Jurkat, Clone E6-1 (cell line): Measurements from ENCODE around the gene PAPLN.
A peak's percentile ranks its signal among the peaks of the same experiment; 100 is the strongest.
"Not testable (repeated sequence)": the region's sequence is repeated elsewhere in the genome, so short reads cannot be mapped to it uniquely, and the experiment has no call there.

Experiments
- DNase-seq: peaks from one replicate; pipeline ENCODE4 v3.0.0-alpha.2; 2011; ENCODE audit warnings: low read depth, low spot score
- H3K4me3 ChIP-seq: 2 replicates; pipeline ENCODE4 v1.5.1; 2011; ENCODE audit warnings: mild to moderate bottlenecking, low read length, control low read depth, moderate library complexity

Gene PAPLN

DNA sequence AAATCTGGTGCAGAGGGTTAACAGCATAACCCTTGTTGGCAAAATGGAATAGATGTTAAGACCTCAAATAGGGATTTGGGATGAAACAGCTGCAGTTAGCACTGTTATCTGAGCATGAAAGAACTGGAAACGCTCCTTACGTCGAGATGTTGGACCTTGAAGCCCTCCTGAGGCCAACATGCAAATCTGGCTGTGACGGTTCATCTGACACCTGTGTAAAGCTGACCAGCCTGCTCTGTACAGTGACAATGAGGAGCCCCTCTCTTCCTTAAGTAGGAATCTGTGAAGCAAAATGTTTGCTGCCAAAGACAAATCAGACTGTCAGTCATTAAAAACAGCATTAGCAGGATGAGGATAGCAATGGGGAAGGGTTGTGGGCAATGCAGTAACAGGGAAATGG lies 36.5 kb downstream of the PAPLN start:
- no peak overlapping the region for H3K4me3 ChIP-seq
- DNase-seq, result no peak

DNA sequence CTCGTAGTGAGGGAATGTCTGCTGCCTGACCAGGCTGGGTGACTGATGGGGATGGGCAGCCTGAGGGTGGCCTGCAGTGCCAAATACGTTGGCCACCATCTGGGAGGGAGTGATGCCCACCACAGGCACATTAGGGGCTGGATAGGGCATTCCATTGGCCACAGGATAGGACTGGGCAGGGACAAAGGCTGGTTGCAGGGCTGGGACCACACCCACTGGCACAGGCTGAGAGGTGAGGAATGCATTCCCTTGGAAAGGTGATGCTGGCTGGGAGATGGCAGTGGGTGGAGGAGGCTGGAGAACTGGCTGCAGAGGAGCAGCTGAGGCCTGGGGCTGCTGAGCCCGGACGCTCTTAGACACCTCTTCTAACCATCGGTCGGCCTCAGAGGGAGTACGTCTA lies 39.5 kb downstream of the PAPLN start:
- DNase-seq, result no peak
- no peak overlapping the region for H3K4me3 ChIP-seq

DNA sequence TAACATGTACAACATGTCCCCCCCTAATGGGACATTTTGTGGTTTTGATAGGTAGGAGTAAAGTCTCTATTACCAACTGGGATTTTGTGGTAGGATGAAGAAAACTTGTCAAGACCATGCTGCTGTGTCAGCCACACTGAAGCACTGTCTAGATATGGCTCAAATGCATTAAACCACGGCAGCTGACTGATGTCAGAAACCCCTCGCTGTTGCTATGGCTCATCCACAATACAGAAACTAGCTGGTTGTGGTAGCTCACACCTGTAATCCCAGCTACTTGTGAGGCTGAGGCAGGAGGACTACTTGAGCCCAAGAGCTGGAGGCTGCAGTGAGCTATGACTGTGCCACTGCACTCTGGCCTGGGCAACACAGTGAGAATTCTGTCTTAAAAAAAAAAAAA lies 40.1 kb downstream of the PAPLN start:
- no peak for DNase-seq
- H3K4me3 ChIP-seq, result no peak overlapping the region

DNA sequence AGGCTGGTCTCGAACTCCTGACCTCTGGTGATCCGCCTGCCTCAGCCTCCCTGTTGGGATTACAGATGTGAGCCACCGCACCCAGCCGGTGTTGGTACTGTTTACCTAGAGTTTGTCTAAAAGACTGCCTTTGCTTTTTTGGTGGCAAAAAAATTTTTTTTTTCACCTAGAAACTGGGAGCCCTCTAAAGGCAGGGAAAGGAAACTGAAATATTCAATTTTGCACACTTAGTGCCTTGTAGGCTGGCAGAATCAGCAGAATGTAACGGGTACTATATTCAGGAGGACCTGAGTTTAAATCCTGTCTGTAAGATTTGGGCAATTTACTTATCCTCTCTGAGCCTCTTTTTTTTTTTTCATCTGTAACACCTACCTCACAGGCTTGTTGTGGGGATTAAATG lies 43.6 kb downstream of the PAPLN start:
- H3K4me3 ChIP-seq, result no peak overlapping the region
- DNase-seq, result no peak

DNA sequence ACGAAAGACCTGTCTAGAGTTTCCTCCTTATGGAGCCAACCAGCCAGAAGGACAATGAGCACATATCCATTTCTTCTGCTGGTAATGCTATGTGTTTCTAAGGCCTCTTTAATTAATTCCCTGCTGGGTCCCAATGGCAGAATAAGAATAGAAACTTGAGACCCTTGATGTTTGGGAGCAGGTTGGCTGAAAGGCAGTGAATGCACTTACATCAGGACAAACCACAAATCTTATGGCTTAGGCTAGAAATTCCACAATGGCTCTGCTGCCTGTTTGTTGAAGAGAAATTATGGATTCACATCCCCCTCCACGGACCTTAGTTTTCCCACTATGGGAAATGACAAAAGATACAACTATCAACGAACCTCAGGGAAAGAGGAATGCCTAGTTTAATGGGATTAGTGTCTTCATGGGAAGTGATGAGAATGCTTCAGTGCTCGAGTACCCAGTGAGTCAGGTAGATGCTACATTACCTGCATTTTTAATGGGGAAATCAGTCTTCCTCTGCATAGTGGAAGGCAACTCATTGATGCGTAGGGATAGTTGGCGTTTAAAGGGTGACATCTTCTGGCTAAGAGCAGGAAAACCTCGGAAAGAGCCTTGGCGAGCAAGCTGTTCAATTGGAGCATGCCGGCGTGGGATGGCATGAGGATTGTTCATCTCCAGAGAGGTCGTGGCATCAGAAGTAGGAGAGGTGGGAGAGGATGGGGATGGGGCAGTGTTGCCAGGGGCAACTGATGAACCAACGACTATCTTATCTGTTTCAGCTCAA lies 46.5 kb downstream of the PAPLN start:
- H3K4me3 ChIP-seq, result no peak overlapping the region

GRCh38 chr14:73285979-73286378 lies 48.7 kb downstream of the PAPLN start:
- H3K4me3 ChIP-seq, result no peak overlapping the region
- no peak for DNase-seq

More for the DNA sequence above, 46.5 kb downstream of the PAPLN start:
- no peak for DNase-seq

GRCh38 chr14:73286598-73286997 lies 49.3 kb downstream of the PAPLN start:
- H3K4me3 ChIP-seq, result no peak overlapping the region

DNA sequence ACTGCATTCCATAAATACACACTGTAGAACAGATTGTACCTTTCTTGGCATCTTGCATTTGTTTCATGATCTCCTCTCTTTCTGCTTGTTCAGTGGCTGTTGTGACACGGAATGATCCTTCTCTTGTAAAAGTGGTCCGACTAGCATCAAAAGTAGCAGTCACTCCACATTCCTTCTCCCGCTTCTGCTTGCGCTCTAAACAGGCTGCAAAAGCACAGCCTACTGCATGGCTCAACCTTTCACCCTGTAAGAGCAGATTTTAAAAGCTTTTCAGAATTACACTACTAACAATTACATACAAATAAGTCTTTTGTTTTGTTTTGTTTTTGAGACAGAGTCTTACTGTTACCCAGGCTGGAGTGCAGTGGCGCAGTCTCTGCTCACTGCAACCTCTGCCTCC lies 49.8 kb downstream of the PAPLN start:
- DNase-seq, result no peak
- H3K4me3 ChIP-seq, result no peak overlapping the region

More at GRCh38 chr14:73286598-73286997, 49.3 kb downstream of the PAPLN start:
- DNase-seq, result no peak

DNA sequence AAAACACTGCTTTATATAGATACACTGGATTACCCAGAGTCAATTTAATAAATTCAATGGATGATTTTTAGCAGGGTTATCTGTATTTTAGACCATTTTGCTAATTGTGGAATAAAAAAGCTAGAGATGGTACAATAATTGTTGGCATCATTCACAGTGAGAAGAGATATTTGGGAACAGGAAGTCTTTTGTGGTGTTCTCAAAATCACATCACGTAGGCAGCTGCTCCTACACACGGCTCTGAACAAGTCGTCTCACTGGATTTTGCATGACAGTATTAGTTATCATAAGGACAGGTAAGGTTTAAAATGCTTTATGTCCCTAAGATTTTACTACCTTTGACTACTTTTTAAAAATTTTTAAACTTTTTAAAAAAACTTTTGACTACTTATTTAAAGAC lies 52.0 kb downstream of the PAPLN start:
- H3K4me3 ChIP-seq, result no peak overlapping the region
- DNase-seq, result peak; percentile 15

DNA sequence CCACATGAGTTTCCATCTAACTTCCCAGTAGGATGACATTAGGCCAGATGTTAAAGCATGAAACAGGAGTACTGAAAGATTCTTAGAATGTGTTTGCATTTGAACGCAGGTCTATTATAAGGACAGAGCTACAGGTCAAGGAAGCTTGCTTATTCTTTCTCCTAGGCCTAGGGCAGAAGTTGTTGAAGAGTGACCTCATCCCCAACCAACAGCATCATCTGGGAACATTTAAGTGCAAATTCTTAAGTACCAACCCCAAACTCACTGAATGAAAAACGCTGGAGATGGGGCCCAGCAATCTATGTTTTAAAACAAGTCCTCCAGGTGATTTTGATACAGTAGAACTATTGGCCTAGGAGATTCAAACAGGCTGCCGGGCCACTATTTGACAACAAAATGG lies 52.4 kb downstream of the PAPLN start:
- DNase-seq, result no peak
- no peak overlapping the region for H3K4me3 ChIP-seq

DNA sequence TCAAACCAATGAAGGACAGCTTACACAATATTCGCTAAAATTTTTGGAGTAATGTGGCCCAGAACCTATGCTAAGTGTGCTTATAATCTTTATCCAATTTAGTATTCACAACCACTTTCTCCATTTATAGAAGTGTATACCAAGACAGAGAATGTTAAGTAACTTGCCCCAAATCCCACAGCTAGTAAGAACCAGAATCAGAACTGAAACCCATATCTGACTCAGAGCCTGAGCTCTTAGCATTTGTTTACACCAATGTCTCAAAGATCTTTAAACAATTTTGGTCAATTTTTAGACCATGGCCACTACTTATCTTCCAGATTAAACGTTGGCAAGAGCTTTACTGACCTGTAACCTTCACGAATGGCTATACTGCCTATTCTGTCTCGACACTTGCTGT lies 53.0 kb downstream of the PAPLN start:
- DNase-seq, result no peak
- H3K4me3 ChIP-seq, result no peak overlapping the region

GRCh38 chr14:73293782-73294781 lies 56.8 kb downstream of the PAPLN start:
- H3K4me3 ChIP-seq, result no peak overlapping the region
- no peak for DNase-seq

DNA sequence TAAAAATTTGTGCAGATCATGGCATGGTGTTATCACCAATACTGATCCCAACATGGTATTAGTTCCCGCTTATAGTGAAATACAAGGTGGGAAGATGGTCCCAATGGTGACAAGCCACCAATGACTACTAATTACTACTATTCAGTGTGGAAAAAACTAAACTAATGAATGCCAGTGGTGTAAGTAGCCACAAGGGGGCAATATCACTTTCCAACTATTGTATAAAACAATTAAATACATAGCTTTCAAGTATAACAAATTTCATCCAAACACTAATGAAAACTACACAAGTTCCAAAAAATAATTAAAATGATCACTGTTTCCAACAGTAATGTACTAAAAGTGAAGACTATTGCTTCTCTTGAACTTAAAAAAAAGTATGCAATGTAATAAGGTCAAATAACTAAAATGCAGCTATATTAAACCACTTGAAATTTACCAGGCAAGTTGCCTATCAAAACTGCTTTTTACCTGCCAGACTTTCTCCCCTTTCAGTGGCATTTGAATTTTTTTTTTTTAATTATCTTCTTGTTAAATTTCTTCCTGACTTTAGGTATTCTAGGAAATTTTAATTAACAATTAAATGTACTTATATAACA lies 58.0 kb downstream of the PAPLN start:
- no peak overlapping the region for H3K4me3 ChIP-seq
- peak; percentile 31 for DNase-seq

DNA sequence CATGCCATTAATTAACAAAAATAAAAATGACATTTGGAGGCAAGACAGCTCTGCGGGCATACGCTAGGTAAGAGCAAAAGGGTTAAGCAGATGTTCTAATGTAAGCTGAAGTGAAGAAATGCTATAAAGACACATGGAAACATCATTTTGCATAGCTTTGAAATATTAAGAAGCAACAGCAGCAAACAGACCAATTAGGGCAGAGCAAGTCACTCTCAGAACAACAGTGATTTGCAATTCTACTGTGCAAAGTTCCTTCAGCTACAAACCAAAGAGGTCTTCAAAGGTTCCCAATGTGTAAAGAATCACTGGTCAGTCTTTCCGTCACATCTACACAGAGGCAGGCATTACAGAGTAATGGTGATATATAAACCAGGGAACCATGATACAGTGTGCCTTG lies 68.2 kb downstream of the PAPLN start:
- no peak for DNase-seq
- no peak overlapping the region for H3K4me3 ChIP-seq

DNA sequence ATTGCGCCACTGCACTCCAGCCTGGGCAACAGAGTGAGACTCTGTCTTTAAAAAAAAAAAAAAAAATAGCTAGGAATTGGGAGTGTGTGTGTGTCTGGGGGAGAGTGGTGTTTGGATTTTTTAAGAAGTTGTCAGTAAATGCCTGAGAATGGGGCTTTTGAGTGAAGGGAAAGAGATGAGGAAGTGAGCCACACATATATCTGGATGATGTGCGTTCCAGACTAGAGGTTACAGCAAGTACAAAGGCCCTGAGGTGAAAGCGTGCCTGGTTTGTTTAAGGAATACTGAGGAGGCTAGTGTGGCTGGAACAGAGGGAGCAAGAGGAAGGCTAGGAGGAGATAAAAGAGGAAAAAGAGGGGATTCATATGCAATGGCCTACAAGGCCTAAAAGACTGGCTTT lies 70.0 kb downstream of the PAPLN start:
- no peak overlapping the region for H3K4me3 ChIP-seq
- DNase-seq, result no peak

- H3K4me3 ChIP-seq, DNase-seq: not testable (repeated sequence)
Observed at GRCh38 chr14:73309207-73309606, 71.9 kb downstream of the PAPLN start.

- H3K4me3 ChIP-seq, result no peak overlapping the region
- DNase-seq, result no peak
Observed at GRCh38 chr14:73311708-73312030, 74.4 kb downstream of the PAPLN start.

- H3K4me3 ChIP-seq, result no peak overlapping the region
- peak; percentile 32 for DNase-seq
Observed at GRCh38 chr14:73312687-73313086, 75.4 kb downstream of the PAPLN start.

DNA sequence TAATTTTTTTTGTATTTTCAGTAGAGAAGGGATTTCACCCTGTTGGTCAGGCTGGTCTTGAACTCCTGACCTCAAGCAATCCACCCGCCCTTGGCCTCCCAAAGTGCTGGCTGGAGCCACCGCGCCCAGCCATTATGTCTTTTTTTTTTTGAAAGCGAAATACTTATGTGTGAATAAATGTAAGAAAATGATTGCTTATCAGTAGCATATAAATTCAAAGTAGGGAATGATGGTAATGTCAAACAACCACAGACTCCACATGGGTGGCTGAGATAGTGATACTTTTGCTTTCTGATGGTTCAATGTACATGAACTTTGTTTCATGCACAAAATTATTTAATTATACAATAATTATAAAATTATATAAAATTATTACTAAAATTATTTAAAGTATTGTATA lies 75.8 kb downstream of the PAPLN start:
- no peak for DNase-seq
- H3K4me3 ChIP-seq, result no peak overlapping the region

DNA sequence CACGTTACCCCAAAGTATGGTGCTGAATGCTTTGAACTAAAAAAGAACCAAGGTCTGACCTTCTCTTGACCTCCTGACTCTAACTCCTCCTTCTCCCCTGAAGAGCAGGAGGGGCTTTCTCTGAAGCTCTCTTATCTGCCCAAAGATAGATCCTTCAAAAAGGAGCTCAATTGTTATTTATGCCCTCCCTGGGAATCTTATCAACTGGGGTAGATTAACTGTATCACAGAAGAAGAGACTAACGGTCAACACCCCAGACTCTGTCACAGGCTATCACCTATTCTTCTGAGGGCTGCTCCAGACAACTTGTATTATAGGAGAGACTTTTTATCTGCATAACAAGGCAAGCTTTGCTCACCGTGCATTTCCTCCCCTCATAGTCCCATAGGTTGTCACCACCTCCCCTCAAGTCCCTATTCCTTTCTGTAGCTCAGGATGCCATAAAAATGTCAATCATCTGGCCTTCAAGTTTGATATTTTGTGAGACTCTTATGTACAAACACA lies 86.6 kb downstream of the PAPLN start:
- H3K4me3 ChIP-seq, result no peak overlapping the region
- no peak for DNase-seq
